ENCODE data around the gene LUC7L3.
"Not testable (repeated sequence)": the region's sequence is repeated elsewhere in the genome, so short reads cannot be mapped to it uniquely, and the experiment has no call there.

Gene LUC7L3

GRCh38 chr17:50719144-50719923, at the start of gene LUC7L3:
TSS of gene LUC7L3 (plus strand) at chr17:50719603. CDS start at chr17:50719733, 130 bp downstream.
- peak; percentile 94 for DNase-seq

- no peak for DNase-seq
Observed at GRCh38 chr17:50672071-50672470, 47.3 kb upstream of the LUC7L3 start.

- DNase-seq: no peak
Observed at GRCh38 chr17:50672831-50673551, 46.4 kb upstream of the LUC7L3 start.

GRCh38 chr17:50675190-50675589, 44.2 kb upstream of the LUC7L3 start:
- DNase-seq: no peak

GRCh38 chr17:50675627-50676026, 43.8 kb upstream of the LUC7L3 start:
- DNase-seq: no peak

- no peak for DNase-seq
Observed at GRCh38 chr17:50676065-50676975, 43.1 kb upstream of the LUC7L3 start.

- no peak for DNase-seq
Observed at GRCh38 chr17:50677851-50678375, 41.5 kb upstream of the LUC7L3 start.

- DNase-seq: no peak
Observed at GRCh38 chr17:50679008-50679544, 40.3 kb upstream of the LUC7L3 start.

- DNase-seq: no peak
Observed at GRCh38 chr17:50680126-50680525, 39.3 kb upstream of the LUC7L3 start.

GRCh38 chr17:50680543-50681262, 38.7 kb upstream of the LUC7L3 start:
- DNase-seq: not testable (repeated sequence)

- no peak for DNase-seq
Observed at GRCh38 chr17:50681263-50682200, 37.9 kb upstream of the LUC7L3 start.

- DNase-seq: no peak
Observed at GRCh38 chr17:50682441-50682840, 37.0 kb upstream of the LUC7L3 start.

- DNase-seq: no peak
Observed at GRCh38 chr17:50682938-50683337, 36.5 kb upstream of the LUC7L3 start.

- no peak for DNase-seq
Observed at GRCh38 chr17:50683434-50684287, 35.7 kb upstream of the LUC7L3 start.

- no peak for DNase-seq
Observed at GRCh38 chr17:50684288-50684611, 35.2 kb upstream of the LUC7L3 start.

GRCh38 chr17:50684612-50685333, 34.6 kb upstream of the LUC7L3 start:
- DNase-seq: no peak

GRCh38 chr17:50685334-50685665, 34.1 kb upstream of the LUC7L3 start:
- DNase-seq: no peak

- DNase-seq: no peak
Observed at GRCh38 chr17:50685691-50686493, 33.5 kb upstream of the LUC7L3 start.
